ENCODE results near the gene COPS3. TPM values are rescaled to one million over a fixed set of nuclear protein-coding genes. Genes with fewer than 3 reads are reported as not detected.
A peak's percentile ranks its signal among the peaks of the same experiment; 100 is the strongest.

The COPS3 gene
- total and polyA plus RNA-seq, 4 donors = 32.9 to 63.3 (median 50.2) TPM

DNA sequence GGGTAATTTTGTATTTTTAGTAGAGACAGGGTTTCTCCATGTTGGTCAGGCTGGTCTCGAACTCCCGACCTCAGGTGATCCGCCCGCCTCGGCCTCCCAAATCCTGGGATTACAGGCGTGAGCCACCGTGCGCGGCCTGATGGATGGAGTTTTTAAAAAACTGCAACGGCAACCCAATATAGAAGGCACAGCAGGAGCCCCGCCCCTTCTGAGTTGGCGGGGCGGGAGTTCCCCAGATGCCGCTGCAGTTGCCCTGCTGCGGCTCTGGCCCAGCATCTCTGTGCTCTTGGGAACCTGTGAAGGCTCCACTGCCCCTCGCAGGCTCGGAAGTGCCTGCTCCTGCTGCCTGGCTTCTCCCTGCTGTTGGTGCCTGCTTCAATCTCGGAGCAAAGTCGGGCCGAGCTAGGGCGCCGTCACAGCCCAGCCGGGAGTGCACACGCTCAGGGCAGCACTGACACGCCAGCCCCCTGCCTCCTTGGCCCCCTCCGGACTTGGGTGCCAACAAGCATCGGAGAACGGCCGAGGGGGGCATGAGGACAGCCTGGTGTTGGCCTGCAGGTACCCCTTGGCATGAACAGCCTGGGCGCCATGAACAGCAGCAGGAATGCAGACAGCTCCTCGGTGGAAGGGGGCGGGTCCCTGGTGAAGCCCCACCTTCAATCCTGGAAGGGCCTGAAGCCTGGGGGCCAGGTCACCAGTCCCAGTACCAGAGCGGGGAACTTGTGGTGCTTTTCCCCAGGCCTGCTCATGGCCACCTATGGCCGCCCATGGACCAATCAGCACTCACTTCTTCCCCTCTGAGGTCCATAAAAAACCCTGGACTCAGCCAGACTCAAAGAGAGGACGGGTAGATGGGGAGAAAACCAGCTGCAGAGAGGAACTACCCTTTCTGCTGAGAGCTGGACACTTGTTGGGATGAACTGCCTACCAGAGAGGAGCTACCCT lies 19.9 kb upstream of the COPS3 start:
- WGBS, 2 donors = 7 to 13% methylated on average over 34 to 35 of the region's 35 CpGs
- H3K4me1 ChIP-seq (ENCODE audit: control insufficient read depth in 5 of 5, insufficient read depth in 5 of 5, low read length in 5 of 5) = peaks cover 1 to 7% (median 4%) of the 10 kb centered on the region in 5 donors
- H3K27me3 ChIP-seq (ENCODE audit: control insufficient read depth in 3 of 3, insufficient read depth in 3 of 3, low read length in 2 of 3) = peaks cover 0 to 3% (median 0%) of the 10 kb centered on the region in 3 donors
- H3K27ac ChIP-seq (ENCODE audit: low read depth in 1 of 2, low read length in 1 of 2) = no peak overlapping the region
- H3K4me3 ChIP-seq = no peak overlapping the region
- ATAC-seq (ENCODE audit: insufficient read depth, low FRiP score) (peak; percentile 15), DNase-seq (peak; percentile 37 to 55 (median 48))
- H3K9me3 ChIP-seq (ENCODE audit: control insufficient read depth in 4 of 4, insufficient read depth in 3 of 4, low read length in 3 of 4) = no peaks in the 10 kb centered on the region
- H3K36me3 ChIP-seq (ENCODE audit: control insufficient read depth in 4 of 4, insufficient read depth in 4 of 4, low read length in 4 of 4) = no peaks in the 10 kb centered on the region
- H3K9ac ChIP-seq (ENCODE audit: insufficient read depth in 1 of 2, low read length in 2 of 2) = no peak overlapping the region
- no peak for TF ChIP-seq CTCF (IDR thresholded peaks at IDR 0.05; ENCODE audit: control extremely low read depth, extremely low read depth)

GRCh38 chr17:17298108-17298507 lies 17.1 kb upstream of the COPS3 start:
- H3K4me1 ChIP-seq (ENCODE audit: control insufficient read depth in 5 of 5, insufficient read depth in 5 of 5, low read length in 5 of 5) = peaks cover 0 to 7% (median 0%) of the 10 kb centered on the region in 5 donors
- TF ChIP-seq CTCF (IDR thresholded peaks at IDR 0.05; ENCODE audit: control extremely low read depth, extremely low read depth) = no peak

GRCh38 chr17:17297217-17297616 lies 16.2 kb upstream of the COPS3 start:
- no peak for ATAC-seq (ENCODE audit: insufficient read depth, low FRiP score)
- 93 to 98% methylated on average over 3 of the region's 3 CpGs for WGBS, 2 donors
- no peak for TF ChIP-seq CTCF (IDR thresholded peaks at IDR 0.05; ENCODE audit: control extremely low read depth, extremely low read depth)

More at GRCh38 chr17:17298108-17298507, 17.1 kb upstream of the COPS3 start:
- no peak for ATAC-seq (ENCODE audit: insufficient read depth, low FRiP score)
- Histone ChIP-seq H3K36me3 (ENCODE audit: control insufficient read depth in 4 of 4, insufficient read depth in 4 of 4, low read length in 4 of 4) (no peaks in the 10 kb centered on the region), H3K9ac (ENCODE audit: insufficient read depth in 1 of 2, low read length in 2 of 2) (no peak overlapping the region), H3K27ac (ENCODE audit: low read depth in 1 of 2, low read length in 1 of 2) (no peak overlapping the region), H3K9me3 (ENCODE audit: control insufficient read depth in 4 of 4, insufficient read depth in 3 of 4, low read length in 3 of 4) (no peaks in the 10 kb centered on the region), H3K27me3 (ENCODE audit: control insufficient read depth in 3 of 3, insufficient read depth in 3 of 3, low read length in 2 of 3) (peaks cover 0 to 3% (median 0%) of the 10 kb centered on the region in 3 donors), H3K4me3 (no peak overlapping the region)
- WGBS, 2 donors = 67 to 78% methylated on average over 3 of the region's 3 CpGs
- no peak for DNase-seq

More at GRCh38 chr17:17297217-17297616, 16.2 kb upstream of the COPS3 start:
- Histone ChIP-seq H3K9me3 (ENCODE audit: control insufficient read depth in 4 of 4, insufficient read depth in 3 of 4, low read length in 3 of 4) (no peaks in the 10 kb centered on the region), H3K27me3 (ENCODE audit: control insufficient read depth in 3 of 3, insufficient read depth in 3 of 3, low read length in 2 of 3) (peaks cover 0 to 3% (median 0%) of the 10 kb centered on the region in 3 donors), H3K4me1 (ENCODE audit: control insufficient read depth in 5 of 5, insufficient read depth in 5 of 5, low read length in 5 of 5) (peaks cover 0 to 7% (median 0%) of the 10 kb centered on the region in 5 donors), H3K9ac (ENCODE audit: insufficient read depth in 1 of 2, low read length in 2 of 2) (no peak overlapping the region), H3K27ac (ENCODE audit: low read depth in 1 of 2, low read length in 1 of 2) (no peak overlapping the region), H3K36me3 (ENCODE audit: control insufficient read depth in 4 of 4, insufficient read depth in 4 of 4, low read length in 4 of 4) (no peaks in the 10 kb centered on the region), H3K4me3 (no peak overlapping the region)
- no peak for DNase-seq

All from lung (tissue), 12 donors.